ENCODE results near the gene CHST6. TPM values are rescaled to one million over a fixed set of nuclear protein-coding genes. Genes with fewer than 3 reads are reported as not detected.

Gene CHST6
- total and polyA plus RNA-seq, 9 of the 15 experiments (the other 6 are each of a cell fraction or from before 2014, with no cell fraction given), result 0.01 to 0.05 (median 0.02) TPM; not detected in 6

GRCh38 chr16:75432828-75433731, 62.2 kb downstream of the CHST6 start, which contains the start of gene CFDP1 (continued):
- TF ChIP-seq ATF3 (IDR thresholded peaks at IDR 0.05) (no peak), ATF3 (CRISPR knock-in tag; conservative IDR thresholded peaks at IDR 0.05) (no peak; the same call in 1 of the 2 replicates), EP300 (IDR thresholded peaks at IDR 0.05; ENCODE audit: low read length) (0 out of 2 replicates have a peak, but pooled peaks have one; percentile 2), ZNF165 (CRISPR knock-in tag; IDR thresholded peaks at IDR 0.05; ENCODE audit: borderline replicate concordance) (0 out of 2 replicates have a peak, but pooled peaks have one; percentile 8), POLR2B (IDR thresholded peaks at IDR 0.05; ENCODE audit: low read depth, partially characterized antibody) (peak; percentile 32), RAD51 (IDR thresholded peaks at IDR 0.05; ENCODE audit: borderline replicate concordance, low read depth) (peak; percentile 31; the same call in 1 of the 2 replicates), ZBTB2 (IDR thresholded peaks at IDR 0.05) (no peak), ZNF511 (CRISPR knock-in tag; IDR thresholded peaks at IDR 0.05) (peak; percentile 89; the same call in 1 of the 2 replicates), ARNT (IDR thresholded peaks at IDR 0.05) (no peak), TAF7 (tag; IDR thresholded peaks at IDR 0.05) (no peak), CBX3 (IDR thresholded peaks at IDR 0.05; ENCODE audit: borderline replicate concordance in 1 of 2, low read length in 2 of 2) (peak in 1 of 2 experiments; percentile 86; a peak in 1 of 3 replicates), NCOA1 (IDR thresholded peaks at IDR 0.05; ENCODE audit: low read depth) (no peak), MBD1 (CRISPR knock-in tag; IDR thresholded peaks at IDR 0.05) (no peak), PKNOX1 (IDR thresholded peaks at IDR 0.05) (peak; percentile 42), TCF15 (CRISPR knock-in tag; IDR thresholded peaks at IDR 0.05) (0 out of 2 replicates have a peak, but pooled peaks have one; percentile 44), HSF4 (CRISPR knock-in tag; IDR thresholded peaks at IDR 0.05; ENCODE audit: borderline replicate concordance) (no peak), KDM5B (IDR thresholded peaks at IDR 0.05; ENCODE audit: insufficient replicate concordance, low read depth, low read length) (peak; percentile 58), TSC22D4 (tag; IDR thresholded peaks at IDR 0.05) (no peak), POLR2AphosphoS5 (IDR thresholded peaks at IDR 0.05; ENCODE audit: control insufficient read depth, insufficient read depth, low read depth, low read length) (0 out of 2 replicates have a peak, but pooled peaks have one; percentile 44), SP2 (IDR thresholded peaks at IDR 0.05; ENCODE audit: extremely low read depth, low read depth, low read length, poor library complexity, severe bottlenecking) (no peak), TRIM24 (IDR thresholded peaks at IDR 0.05) (peak in 1 of 2 experiments; percentile 97; a peak in 2 of 4 replicates)

Measured in K562 (cell line).